ENCODE results near the gene INPP5J. TPM values are rescaled to one million over a fixed set of nuclear protein-coding genes. Genes with fewer than 3 reads are reported as not detected.

INPP5J gene
- total RNA-seq, 1 experiment from 2014 or later = 6.2 TPM

- no peak for TF ChIP-seq ERG (CRISPR knock-in tag; IDR thresholded peaks at IDR 0.05)
- no peak for TF ChIP-seq ETV6 (CRISPR knock-in tag; IDR thresholded peaks at IDR 0.05)
- TF ChIP-seq GABPB1 (CRISPR knock-in tag; IDR thresholded peaks at IDR 0.05) = no peak
- no peak for TF ChIP-seq ZNF396 (CRISPR knock-in tag; IDR thresholded peaks at IDR 0.05; ENCODE audit: borderline replicate concordance)
- TF ChIP-seq SMAD4 (CRISPR knock-in tag; IDR thresholded peaks at IDR 0.05) = no peak
- no peak for TF ChIP-seq ELF4 (CRISPR knock-in tag; IDR thresholded peaks at IDR 0.05; ENCODE audit: low read depth)
- TF ChIP-seq, protein P1, sequence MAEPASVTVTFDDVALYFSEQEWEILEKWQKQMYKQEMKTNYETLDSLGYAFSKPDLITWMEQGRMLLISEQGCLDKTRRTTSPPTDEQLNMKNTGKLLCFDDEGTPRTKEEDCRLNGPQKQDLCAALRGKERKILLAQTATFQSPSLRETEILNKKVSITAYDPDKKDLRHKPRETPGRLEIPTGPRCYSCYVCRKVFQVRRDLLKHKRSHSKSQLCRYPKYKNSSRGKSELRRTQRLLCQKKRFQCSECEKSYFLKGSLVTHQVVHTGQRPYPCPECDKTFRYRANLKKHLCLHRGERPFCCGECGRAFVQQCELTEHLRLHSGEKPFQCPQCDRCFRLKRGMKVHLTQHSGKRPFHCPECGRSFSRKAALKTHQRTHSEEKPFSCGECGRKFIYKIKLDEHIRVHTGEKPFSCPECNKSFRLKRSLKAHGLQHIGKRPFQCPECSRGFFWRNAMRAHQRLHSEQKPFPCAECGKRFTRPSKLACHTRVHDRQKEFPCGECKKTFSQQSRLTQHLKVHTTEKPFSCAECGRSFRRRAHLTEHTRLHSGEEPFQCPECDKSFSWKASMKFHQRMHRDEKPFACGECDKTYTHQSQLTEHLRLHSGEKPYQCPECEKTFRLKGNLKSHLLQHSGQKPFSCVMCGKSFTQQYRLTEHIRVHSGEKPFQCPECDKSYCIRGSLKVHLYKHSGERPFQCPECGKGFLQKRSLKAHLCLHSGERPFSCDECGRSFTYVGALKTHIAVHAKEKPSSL (CRISPR knock-in tag; conservative IDR thresholded peaks at IDR 0.05) = no peak
- TF ChIP-seq TEAD1 (CRISPR knock-in tag; IDR thresholded peaks at IDR 0.05) = no peak
- no peak for TF ChIP-seq TP53 (CRISPR knock-in tag; IDR thresholded peaks at IDR 0.05)
- TF ChIP-seq, protein P2, sequence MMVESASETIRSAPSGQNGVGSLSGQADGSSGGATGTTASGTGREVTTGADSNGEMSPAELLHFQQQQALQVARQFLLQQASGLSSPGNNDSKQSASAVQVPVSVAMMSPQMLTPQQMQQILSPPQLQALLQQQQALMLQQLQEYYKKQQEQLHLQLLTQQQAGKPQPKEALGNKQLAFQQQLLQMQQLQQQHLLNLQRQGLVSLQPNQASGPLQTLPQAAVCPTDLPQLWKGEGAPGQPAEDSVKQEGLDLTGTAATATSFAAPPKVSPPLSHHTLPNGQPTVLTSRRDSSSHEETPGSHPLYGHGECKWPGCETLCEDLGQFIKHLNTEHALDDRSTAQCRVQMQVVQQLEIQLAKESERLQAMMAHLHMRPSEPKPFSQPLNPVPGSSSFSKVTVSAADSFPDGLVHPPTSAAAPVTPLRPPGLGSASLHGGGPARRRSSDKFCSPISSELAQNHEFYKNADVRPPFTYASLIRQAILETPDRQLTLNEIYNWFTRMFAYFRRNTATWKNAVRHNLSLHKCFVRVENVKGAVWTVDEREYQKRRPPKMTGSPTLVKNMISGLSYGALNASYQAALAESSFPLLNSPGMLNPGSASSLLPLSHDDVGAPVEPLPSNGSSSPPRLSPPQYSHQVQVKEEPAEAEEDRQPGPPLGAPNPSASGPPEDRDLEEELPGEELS (CRISPR knock-in tag; IDR thresholded peaks at IDR 0.05) = no peak; the same call in 1 of the 2 replicates
- TF ChIP-seq NFE2L1 (CRISPR knock-in tag; IDR thresholded peaks at IDR 0.05) = no peak; the same call in 1 of the 2 replicates
- TF ChIP-seq CDX4 (CRISPR knock-in tag; IDR thresholded peaks at IDR 0.05; ENCODE audit: borderline replicate concordance) = no peak
- TF ChIP-seq ARID4B (CRISPR knock-in tag; IDR thresholded peaks at IDR 0.05; ENCODE audit: borderline replicate concordance) = peak; percentile 32; the same call in 1 of the 2 replicates
- TF ChIP-seq RORB (CRISPR knock-in tag; IDR thresholded peaks at IDR 0.05) = no peak
- TF ChIP-seq HMGXB4 (CRISPR knock-in tag; IDR thresholded peaks at IDR 0.05) = peak; percentile 74
- no peak for TF ChIP-seq CBFB (CRISPR knock-in tag; IDR thresholded peaks at IDR 0.05; ENCODE audit: low read depth)
- no peak for TF ChIP-seq ZNF263 (CRISPR knock-in tag; IDR thresholded peaks at IDR 0.05; ENCODE audit: low read depth)
- TF ChIP-seq ZNF219 (CRISPR knock-in tag; IDR thresholded peaks at IDR 0.05; ENCODE audit: borderline replicate concordance) = no peak
- peak; percentile 51; the same call in 1 of the 2 replicates for TF ChIP-seq ZNF423 (CRISPR knock-in tag; IDR thresholded peaks at IDR 0.05)
- no peak; the same call in 1 of the 2 replicates for TF ChIP-seq RELA (CRISPR knock-in tag; IDR thresholded peaks at IDR 0.05; ENCODE audit: borderline replicate concordance)
- no peak for TF ChIP-seq JUN (CRISPR knock-in tag; IDR thresholded peaks at IDR 0.05)
- no peak for TF ChIP-seq JAZF1 (CRISPR knock-in tag; IDR thresholded peaks at IDR 0.05)
- TF ChIP-seq NR2C2 (CRISPR knock-in tag; IDR thresholded peaks at IDR 0.05) = no peak
Observed at GRCh38 chr22:31139866-31140716, 17.3 kb downstream of the INPP5J start, which contains the start of gene PLA2G3 (continued).

Data from WTC11 (cell line).